ENCODE data around the gene NSFL1C.

DNA sequence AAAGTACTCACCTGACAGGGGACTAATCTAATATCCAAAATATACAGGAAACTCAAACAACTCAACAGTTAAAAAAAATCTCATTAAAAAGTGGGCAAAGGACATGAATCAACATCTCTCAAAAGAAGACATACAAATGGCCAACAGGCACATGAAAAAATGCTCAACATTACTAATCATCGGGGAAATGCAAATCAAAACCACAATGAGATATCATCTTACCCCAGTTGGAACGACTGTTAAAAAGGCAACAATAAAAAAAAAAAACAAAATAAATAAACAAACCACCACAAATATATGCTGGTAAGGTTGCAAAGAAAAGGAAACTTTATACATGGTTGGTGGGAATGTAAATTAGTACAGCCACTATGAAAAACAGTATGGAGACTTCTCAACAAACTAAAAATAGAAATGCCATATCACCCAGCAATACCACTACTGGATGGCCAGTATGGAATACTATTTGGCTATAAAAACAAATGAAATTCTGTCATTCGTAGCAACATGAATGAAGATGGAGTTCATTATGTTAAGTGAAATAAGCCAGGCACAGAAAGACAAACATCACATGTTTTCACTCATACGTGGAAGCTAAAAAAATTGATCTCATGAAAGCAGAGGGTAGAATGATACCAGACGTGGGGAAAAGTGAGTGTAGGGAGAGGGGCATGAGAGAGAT is 17.9 kb upstream of the NSFL1C start:
- TF ChIP-seq EZH2phosphoT487 (IDR thresholded peaks at IDR 0.05; ENCODE audit: insufficient read depth, low read depth) (no peak), EZH2 (IDR thresholded peaks at IDR 0.05; ENCODE audit: insufficient read depth, poor library complexity, severe bottlenecking) (no peak)

Data from GM23248 (cell line).